ENCODE data around the gene SH3RF3.

SH3RF3 gene

DNA sequence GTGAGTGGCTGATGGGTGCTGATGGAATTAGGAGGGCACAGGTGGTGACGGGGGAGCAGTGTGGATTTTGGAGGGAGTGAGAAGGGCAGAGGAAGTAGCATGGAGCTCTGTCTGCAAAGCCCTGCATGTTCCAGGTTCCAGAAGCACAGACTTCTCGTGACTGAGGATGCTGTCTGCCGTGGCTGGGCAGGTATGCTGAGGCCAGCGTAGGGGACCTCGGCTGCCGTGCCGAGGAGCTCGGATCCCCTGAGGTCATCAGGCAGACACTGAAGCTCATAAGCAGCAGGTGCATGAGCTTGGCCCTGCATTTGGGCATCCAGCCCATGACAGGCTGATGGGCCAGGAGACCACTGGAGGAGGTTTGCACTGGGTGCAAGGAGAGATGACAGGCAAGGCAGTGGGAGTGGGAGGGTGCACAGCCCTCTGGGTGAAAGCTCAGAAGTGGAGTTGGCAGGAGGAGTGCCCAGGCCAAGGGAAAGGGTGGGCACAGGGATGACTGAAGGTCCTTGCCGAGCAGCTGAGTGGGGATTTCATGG is 215.3 kb downstream of the SH3RF3 start:
- DNase-seq, result no peak

DNA sequence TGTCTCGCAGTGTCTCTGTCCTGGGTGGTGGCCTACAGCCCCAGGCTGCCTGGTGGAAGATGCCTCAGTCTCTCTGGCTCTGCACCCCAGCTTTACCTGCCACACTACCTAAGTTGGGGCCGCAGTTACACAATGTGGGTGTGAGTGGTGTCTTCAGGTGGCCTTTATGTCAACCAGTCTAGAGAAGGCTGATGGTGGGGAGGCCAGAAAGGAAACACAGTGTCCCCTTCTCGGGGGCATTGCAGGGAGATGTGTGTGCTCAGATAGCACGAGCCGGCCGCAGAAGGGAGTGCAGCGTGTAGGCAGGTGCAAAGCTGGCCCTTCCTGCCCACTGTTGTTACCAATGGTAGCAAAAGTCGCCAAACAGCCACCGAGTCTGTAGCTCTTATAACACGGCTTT is 216.1 kb downstream of the SH3RF3 start:
- DNase-seq, result no peak

DNA sequence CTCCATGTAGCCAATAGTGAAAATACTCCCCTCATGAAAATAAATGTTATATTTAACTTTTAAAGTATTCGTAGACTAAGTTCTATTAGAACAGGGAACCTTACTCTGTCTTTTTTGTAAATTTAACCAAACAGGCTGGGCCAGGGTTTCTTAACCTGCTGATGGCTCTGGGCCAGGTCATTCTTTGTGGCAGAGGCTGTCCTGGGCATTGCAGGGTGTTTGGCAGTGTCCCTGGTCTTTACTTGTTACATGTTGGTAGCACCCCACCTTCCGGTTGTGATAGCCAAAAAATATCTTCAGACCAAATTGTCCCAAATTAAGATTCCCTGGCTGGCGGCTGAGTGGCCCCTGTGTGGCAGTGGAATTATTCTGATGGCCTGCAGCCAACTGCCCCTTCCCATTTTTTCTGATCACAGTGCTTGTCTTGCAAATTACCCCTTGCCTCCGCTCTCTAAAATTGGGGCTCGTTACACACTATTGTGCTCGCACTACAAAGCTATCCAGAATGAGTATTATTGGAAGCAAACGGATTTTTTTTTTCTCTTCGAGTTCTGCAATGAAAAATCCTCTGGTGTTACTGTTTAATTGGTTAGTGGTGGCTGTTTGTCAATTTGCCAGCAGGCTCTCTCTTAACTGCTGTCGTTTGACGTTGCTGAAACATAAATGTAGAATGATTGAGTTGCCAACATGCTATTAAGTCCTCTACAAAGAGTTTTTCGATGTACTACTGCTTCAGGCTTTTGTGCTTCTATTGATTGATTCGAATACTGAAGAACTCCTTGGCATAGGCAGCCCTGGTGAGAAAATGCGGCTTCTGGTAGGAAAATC is 216.9 kb downstream of the SH3RF3 start:
- DNase-seq, result no peak

DNA sequence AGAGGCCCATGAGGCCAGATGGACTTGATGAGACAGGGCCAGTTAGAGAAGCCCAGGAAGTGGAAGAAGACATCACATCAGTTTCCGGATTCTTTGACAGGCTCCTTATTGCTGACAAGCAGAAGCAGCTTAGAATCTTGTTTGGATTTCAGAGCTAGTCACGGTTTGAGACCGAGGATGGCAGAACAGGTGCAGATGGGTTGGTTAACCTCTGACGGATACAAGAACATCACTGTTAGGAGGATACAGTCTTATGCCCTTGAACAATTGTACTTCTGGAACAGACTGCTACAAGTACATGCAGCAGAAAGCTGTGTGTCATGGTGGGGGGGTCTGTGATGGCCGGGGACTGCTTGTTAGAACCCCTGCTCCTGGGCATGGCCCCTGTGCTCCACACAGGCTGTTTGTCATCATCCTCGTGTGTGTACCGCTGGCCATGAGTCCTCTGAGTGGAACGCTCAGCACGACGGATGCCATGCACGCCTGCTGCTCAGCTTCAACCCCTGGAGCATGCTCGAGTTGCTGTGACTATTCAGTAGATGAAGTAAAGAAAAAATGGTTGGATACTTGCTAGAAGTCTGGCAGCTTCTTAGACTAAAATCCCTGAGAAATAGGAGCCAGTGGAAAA is 217.7 kb downstream of the SH3RF3 start:
- DNase-seq, result no peak

DNA sequence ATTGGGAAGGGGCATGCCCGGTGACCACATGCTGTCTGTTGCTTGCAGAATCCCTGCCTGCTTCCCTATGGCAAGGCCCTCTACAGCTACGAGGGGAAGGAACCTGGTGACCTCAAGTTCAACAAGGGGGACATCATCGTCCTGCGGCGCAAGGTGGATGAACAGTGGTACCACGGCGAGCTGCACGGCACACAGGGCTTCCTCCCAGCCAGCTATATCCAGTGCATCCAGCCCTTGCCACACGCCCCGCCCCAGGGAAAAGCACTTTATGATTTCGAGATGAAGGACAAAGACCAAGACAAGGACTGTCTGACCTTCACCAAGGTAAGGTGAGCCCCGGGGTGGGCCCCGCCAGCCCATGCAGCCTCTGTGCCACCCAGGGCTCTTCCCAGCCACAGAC is 218.6 kb downstream of the SH3RF3 start:
- no peak for DNase-seq

DNA sequence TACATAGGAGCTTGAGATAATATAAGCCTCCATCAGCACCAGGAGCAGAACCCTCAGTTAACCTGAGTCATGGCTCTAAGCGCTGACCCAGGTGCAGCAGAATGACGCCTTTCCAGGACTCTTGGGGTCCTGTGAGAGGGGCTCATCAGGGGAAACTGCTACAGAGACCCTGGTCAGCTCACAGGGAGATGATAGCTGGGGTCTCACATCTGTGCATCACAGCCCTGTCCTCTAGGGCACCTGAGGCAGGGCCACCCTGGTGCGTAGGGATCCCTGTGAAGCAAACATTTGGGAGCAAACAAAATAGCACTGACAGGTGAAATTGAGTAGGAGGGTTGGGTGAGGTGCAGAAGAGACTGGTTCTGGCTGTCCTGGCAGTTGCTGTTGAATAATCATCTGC is 219.2 kb downstream of the SH3RF3 start:
- DNase-seq, result no peak

DNA sequence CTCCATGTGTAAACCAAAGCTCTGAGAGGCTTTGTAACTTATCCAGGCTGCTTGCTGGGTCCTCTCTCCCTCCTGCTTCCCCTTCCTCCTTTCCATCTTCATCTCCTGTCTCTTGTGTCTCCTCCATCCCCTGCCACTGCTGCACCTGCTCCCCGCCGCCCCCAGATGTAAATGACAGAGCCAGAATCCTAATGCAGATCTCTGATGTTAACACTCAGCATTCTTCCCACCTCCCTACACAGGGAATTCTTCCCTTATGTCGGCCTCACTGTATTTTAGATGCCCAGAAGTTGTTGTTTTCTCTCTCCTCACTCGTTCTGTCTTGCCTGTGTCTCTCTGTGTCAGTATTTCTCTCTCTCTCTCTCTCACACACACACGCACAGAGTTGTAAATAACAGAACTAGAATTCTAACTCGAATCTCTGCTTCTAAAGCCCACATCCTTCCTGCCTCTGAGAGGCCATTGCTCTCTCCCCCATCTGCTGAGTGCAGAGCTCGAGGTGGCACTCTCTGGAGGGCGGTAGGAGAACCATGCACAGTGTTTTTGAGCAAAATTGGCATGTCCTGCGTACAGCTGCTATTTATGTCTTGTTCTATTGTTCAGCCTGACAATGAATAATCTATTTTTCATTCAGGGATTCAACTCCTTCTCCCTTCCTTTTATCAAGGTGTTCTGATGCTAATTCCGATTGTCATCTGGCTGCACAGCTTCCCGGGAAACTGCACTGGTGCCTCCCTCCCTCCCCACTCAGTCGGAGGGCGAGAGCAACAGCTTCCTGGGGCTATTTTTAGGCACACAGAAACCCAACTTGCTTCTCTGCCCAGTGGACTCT is 219.9 kb downstream of the SH3RF3 start:
- DNase-seq, result peak; percentile 54

DNA sequence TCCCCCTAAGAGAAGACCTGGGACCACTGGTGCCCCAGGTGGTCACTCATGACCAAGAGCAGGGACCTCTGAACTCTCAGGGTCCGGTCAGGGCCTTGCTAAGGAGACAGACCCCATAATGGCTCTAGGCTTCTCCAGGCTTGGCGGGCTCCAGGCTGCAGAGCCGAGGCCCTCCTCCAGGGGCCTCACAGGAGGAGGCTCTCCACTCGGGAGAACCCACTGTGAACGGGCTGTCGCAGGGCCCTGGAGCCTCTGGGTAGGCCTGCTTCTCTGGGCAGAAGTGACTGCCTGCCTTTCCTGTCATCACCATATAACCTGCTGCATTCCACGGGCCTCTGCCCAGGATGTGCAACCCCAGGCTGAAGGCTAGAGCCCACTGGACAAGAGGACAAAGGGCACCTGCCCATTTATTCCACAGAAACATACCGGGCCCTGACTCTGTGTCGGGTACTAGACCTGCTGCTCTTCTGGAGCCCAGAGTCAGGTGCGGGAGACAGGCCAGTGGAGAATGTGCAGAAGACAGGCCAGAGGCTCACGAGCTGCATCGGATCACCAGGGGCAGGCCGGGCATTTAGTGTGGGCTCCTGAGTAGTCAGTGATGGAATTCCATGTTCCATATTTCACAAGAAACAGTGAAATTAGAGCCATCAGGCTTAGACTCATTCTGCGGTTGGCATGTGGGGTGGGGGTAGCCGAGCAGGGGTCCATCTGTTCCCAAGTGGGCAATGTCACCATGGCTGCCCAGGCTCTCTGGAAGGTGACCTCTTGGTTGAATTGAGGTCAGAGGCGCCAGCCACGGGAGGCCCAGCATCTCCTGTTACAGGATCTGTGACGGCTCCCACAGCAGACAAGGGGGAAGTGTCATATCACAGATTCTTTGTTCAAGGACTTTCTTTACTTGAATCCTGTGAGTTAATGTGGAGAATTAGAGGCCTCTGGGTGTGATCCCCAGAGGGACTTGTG is 220.8 kb downstream of the SH3RF3 start:
- DNase-seq, result no peak

DNA sequence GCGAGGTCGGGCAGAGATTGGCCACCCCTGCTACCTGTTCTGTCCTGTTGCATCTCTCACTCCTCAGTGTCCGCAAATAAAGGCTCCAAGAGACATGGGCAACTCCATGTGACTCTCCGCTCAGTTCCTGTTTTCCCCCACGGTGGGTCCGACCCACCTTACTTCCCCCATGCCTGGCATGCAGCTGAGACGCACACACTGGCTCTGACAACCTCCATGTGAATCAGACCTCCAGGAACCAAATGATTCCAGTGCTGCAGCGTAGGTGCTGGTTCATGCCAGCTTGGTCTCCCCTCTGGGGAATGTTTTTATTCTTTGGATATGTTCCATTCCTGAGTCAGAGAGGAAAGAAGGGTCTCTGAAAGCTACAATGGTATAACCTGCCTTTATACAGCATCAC is 221.5 kb downstream of the SH3RF3 start:
- DNase-seq, result no peak

DNA sequence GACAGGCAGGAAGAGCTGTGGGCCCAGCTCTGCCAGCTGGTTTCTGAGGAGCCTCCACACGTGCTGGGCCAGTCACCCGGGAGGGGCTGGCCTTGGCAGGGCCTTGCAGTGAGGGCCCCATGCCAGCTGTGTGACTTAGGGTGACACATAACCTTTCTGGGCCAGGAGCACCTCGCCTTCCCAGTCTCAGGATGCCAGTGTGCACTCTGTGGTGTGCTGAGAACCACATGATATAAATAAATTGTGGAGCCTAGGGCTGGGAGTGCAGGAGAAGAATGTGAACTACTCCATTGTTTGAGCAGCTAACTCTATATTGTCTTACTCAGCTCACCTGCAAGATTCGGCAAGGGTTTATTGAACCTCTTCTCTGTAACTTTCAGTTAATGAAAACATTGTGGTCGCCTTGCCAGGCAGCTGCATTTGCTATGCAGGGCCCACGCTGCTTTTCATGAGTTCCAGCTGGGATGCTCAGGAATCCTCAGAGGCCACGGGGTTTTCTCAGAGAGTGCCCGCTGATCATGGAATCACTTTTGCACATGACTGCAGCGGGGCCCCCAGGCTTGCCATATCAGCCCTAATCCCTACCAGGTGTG is 222.3 kb downstream of the SH3RF3 start:
- DNase-seq, result no peak

DNA sequence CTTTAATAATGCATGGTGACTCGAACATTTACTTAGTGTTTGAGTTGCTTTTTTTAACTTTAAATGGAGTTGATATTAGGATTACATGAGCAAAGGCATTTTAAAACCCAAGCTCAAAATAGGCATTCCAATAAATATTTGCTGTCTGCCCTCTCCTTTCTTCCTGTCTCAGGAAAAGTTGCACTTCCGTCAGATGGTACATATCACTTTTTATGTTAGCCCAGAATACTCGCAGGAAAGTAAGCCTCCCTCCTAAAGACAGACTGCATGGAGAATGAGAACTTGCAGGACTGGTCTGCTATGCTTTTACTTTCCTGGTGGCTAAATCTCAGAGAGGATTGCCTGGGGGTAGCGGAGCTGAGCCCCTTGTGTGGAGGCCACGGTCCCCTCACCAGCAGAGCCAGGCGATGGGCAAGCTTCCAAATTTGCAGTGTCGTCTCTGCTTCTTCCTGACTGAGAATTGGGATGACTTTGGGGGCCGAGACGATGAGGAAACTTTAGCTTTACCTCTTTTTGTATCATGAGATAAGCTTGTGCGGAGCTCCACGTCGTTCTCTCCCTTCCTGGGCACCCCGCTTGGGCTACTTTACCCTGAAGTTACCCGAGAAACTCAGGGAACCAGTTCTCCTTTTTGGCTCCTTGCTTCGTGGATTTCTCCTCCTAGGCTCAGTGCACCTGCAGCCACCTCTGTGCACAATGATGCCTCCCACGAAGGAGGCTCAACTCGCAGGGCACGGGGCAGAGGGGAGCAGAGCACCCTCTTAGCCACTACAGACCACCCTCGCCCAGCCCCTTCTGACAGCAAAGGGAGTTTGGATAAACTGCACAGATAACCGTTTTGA is 223.3 kb downstream of the SH3RF3 start:
- DNase-seq, result no peak

DNA sequence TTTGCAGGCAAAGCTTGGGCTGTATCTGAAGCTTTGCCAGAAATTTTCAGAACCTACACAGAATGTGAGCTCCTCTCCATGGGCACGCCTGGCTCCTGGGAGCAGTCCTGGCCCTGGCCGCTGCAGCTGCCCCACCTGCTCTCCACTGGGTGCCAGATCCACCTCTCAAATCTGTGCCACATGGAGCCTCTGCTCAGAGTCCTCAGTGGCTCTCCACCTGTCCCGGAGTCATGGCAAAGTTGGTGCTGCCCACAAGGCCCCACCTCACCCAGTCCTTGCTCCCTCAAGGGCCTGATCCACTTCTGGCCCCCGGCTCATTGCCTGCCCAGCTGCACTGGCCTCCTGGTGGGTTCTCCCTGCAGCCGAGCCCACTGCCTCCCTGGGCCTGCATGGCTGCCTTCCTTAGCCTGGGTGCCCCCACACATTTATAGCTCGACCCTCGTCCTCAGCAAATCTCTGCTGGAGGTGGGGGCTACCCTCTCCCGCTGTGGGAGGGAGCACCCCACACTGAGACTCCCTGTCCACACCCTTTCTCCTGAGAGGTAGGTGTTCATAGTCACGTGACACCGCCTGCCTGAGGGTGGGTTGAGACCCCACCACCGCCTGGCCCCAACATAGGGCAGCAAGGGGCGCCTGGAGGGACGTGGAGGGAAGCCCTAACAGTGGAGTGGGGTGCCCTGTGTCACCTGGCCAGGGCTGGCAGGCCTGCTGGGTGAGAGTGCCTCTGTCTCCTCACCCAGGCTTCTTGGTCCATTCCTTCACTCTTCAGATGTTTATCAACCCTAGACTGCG is 224.1 kb downstream of the SH3RF3 start:
- no peak for DNase-seq

DNA sequence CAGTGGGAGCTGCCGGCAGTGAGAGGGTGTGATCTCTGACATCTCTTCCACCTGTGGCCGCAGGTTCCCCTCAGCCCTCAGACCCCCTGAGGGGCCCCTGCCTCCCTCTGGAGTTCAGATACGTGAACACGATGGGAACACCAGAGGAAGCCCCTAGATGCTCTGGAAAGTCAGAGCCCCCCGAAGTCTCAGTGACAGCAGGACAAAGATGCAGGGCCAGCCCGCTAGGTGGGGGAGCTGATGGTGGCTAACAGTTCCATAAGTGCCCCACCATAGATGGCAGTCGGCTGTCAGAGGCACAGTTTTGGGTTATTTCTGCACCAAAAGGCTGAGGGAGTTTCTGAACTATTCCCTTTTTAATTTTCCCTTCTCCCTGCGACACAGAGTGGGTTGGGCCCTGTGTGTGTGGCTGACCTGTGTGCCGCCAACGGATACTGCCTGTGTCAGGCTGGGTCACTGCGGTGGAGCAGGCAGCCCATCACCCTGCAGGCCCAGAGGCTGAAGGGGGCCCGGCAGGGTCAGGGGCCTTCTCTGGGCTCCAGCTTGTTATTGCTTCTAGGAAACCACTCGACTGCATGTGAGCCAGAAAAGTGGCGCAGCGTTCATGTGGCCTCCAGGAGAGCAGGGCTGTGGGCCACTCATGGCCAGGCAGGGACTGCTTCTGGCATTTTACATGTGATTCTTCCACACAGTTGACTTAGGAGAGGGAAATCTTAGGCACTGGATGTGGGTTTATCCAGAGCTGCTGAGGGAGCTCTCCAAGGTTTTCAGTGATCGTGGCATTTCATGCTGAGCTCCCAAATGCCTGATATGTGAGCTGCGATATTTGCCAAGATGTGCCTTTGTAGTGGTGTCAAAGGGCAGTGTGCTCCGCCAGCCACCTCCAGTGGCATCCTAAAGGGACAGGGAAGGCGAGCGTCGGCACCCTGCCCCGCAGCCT is 225.1 kb downstream of the SH3RF3 start:
- DNase-seq, result no peak

DNA sequence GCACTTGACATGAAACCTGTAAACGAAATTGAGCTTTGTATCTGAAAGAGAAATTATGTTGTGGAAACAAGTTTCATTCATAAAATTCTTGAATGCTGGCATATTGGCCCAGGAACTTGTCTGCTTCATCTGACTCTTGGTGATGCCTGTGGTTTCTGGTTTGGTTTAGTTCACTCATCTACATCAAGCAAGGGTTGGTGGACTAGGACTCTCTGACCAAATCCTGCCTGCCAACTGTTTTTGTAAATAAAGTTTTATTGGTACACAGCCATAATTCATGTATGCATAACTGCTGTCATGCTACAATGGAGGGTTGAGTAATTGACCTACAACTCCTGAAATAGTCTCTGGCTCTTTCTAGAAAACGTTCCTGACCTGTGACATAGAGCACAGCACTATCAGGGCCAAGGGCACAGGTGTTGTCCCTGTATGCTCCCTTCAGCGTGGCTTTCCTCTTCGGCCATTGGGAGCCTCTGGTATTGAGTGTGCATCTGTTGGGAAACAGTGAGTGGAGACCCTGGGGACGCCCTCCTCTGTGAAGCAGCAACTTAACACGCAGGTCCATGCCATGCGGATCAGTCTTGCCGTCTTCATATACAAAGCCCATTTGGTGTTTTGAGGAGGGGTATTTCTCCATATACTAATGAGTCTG is 226.3 kb downstream of the SH3RF3 start:
- DNase-seq, result no peak

DNA sequence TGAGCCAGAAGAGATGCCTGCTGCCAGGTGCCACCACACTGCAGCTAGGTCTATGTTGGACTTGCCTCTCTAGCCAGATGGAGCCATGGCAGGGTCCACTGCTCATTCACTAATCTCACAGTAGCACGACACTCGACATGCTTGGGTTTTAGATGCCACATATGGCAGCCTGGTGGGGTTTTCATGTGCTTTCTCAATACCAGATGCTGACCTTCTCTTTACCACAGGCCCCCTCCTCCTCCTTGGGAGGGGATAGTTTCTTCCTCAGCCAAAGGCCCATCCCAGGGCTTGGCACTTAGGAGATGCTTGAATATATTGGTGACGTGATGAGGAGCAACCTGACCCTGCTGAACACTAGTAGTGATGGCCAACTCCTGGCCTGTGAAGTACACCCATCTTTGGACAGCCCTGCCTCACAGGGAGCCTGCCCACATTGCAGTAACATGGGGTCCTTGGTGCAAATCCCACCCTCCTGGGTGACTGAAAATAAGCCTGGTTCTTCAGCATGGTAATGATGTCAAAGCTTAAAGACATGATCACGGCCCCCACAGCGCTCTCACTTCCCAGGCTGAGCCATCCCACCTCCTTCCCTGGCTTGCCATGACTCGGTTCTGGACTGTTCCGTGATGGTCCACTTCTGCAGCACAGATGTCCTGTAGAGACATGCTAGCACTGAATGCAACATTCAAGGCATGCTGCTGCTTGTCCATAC is 227.5 kb downstream of the SH3RF3 start:
- DNase-seq, result no peak

DNA sequence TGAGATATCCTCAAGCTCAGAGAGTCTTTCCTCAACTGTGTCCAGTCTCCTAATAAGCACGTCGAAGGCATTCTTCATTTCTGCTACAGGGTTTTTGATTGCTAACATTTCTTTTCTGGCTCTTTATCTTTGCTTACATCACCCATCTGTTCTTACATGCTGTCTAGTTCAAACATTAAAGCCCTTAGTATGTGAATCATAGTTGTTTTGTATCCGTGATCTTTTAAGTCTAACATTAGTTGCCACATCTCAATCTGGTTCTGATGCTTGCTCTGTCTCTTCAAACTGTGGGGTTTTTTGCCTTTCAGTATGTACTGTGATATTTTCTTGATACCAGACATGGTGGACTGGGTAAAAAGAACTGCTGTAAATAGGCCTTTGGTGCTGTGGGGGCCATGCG is 235.2 kb downstream of the SH3RF3 start:
- DNase-seq, result no peak

DNA sequence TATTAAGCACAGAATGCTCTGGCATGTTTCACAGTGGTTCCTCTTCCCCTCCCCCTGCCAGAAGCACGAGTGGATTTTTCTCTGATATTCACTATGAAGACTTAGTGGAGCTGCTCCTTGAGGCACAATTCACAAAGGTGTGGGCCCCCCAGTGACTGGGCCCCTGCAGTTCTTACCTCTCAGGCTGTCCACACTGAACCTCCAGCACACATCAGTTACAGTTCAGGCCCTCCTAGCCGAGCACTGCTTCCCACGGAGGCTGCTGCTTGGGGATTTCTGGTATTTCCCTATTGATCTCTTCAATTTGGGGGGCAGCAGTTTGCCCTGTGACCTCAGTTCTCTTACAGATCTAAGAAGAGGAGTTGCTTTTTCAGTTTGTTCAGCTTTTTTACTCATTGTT is 236.1 kb downstream of the SH3RF3 start:
- DNase-seq, result no peak

DNA sequence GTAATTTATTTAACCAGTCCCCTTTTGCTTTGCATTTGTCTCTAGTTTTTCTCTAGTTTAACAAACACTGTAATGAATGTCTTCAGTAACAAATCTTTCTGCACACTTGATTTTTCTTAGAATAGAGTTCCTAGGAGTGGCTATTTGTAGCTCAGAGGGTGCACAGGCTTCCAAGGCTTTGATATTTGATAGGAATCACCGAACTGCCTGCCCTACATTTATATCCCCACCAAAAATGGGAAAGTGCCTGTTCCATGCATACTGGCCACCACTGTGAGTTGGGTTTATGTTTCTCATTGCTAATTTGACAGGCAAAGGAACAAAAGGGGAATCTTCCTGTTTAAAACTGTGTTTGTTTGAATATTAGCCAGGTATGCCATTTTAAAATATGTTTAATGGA is 238.7 kb downstream of the SH3RF3 start:
- no peak for DNase-seq

Measured in activated CD4-positive, alpha-beta T cell treated with anti-CD3 and anti-CD28 coated beads, Interleukin-2, Interleukin-6, amounts not matched to agents 100 ng/mL and 50 ng/mL, durations not matched to agents 16 hours and 8 hours (primary cell).